ENCODE results near the gene NPAS3. TPM values are rescaled to one million over a fixed set of nuclear protein-coding genes. Genes with fewer than 3 reads are reported as not detected.

The NPAS3 gene
- total RNA-seq, 2 experiments from 2014 or later, result not detected

- Mint-ChIP-seq H3K4me3 (no peak overlapping the region), H3K27me3 (no peaks in the 10 kb centered on the region), H3K27ac (no peak overlapping the region), H3K36me3 (ENCODE audit: low read depth) (no peaks in the 10 kb centered on the region), H3K4me1 (ENCODE audit: low read depth) (no peaks in the 10 kb centered on the region), H3K9me3 (no peaks in the 10 kb centered on the region)
- POLR2A ChIA-PET, result no interaction called here
- peak; percentile 54 for TF ChIP-seq CTCF (IDR thresholded peaks at IDR 0.05)
- DNase-seq, result peak; percentile 40
- CTCF ChIA-PET, result interaction anchor here (0.7 to 3.8 kb wide), 12 partner anchors 9 to 477 kb away, joined by 3 to 23 read pairs (median 4); no protein-coding TSS in a partner anchor
- intact Hi-C loops (cut with micrococcal nuclease), result loop anchor here (5.0 to 10.0 kb wide), 2 partner anchors 248 to 476 kb away; no protein-coding TSS in a partner anchor
- ATAC-seq, result no peak
Measured at GRCh38 chr14:33848706-33849454, 910.2 kb downstream of the NPAS3 start.

GRCh38 chr14:33849455-33849801 is 910.7 kb downstream of the NPAS3 start:
- no peak overlapping the region for H3K27ac Mint-ChIP-seq
- intact Hi-C loops (cut with micrococcal nuclease), result loop anchor here (5.0 to 10.0 kb wide), 2 partner anchors 248 to 475 kb away; no protein-coding TSS in a partner anchor
- TF ChIP-seq CTCF (IDR thresholded peaks at IDR 0.05), result peak; percentile 27

GRCh38 chr14:33850826-33851225 is 912.1 kb downstream of the NPAS3 start:
- Mint-ChIP-seq H3K36me3 (ENCODE audit: low read depth) (no peaks in the 10 kb centered on the region), H3K4me3 (no peak overlapping the region), H3K27me3 (no peaks in the 10 kb centered on the region), H3K9me3 (no peaks in the 10 kb centered on the region), H3K27ac (no peak overlapping the region), H3K4me1 (ENCODE audit: low read depth) (no peaks in the 10 kb centered on the region)
- ChIA-PET CTCF (interaction anchor here (1.1 to 3.8 kb wide), 3 partner anchors 8 to 246 kb away, joined by 3 to 23 read pairs (median 3); no protein-coding TSS in a partner anchor), POLR2A (no interaction called here)
- intact Hi-C loops (cut with micrococcal nuclease), result no loop called here
- no peak for ATAC-seq
- no peak for DNase-seq
- no peak for TF ChIP-seq CTCF (IDR thresholded peaks at IDR 0.05)

More at GRCh38 chr14:33849455-33849801, 910.7 kb downstream of the NPAS3 start:
- no peaks in the 10 kb centered on the region for H3K9me3 Mint-ChIP-seq
- no peaks in the 10 kb centered on the region for H3K36me3 Mint-ChIP-seq (ENCODE audit: low read depth)
- no peak for DNase-seq
- H3K4me1 Mint-ChIP-seq (ENCODE audit: low read depth), result no peaks in the 10 kb centered on the region
- POLR2A ChIA-PET, result no interaction called here
- no peak overlapping the region for H3K4me3 Mint-ChIP-seq
- H3K27me3 Mint-ChIP-seq, result no peaks in the 10 kb centered on the region
- ATAC-seq, result no peak
- CTCF ChIA-PET, result interaction anchor here (1.1 to 3.8 kb wide), 8 partner anchors 11 to 474 kb away, joined by 3 to 23 read pairs (median 4); no protein-coding TSS in a partner anchor

- Mint-ChIP-seq H3K9me3 (no peaks in the 10 kb centered on the region), H3K27me3 (no peaks in the 10 kb centered on the region), H3K27ac (no peak overlapping the region), H3K4me3 (no peak overlapping the region), H3K4me1 (ENCODE audit: low read depth) (no peaks in the 10 kb centered on the region), H3K36me3 (ENCODE audit: low read depth) (no peaks in the 10 kb centered on the region)
- DNase-seq, result no peak
- intact Hi-C loops (cut with micrococcal nuclease), result no loop called here
- no peak for ATAC-seq
- CTCF ChIA-PET, result interaction anchor here (1.1 to 1.6 kb wide), 2 partner anchors 8 to 11 kb away, joined by 3 read pairs; no protein-coding TSS in a partner anchor
- TF ChIP-seq CTCF (IDR thresholded peaks at IDR 0.05), result no peak
- POLR2A ChIA-PET, result no interaction called here
Measured at GRCh38 chr14:33851366-33851765, 912.7 kb downstream of the NPAS3 start.

GRCh38 chr14:33851931-33852330 is 913.3 kb downstream of the NPAS3 start:
- Mint-ChIP-seq H3K4me1 (ENCODE audit: low read depth) (no peaks in the 10 kb centered on the region), H3K9me3 (no peaks in the 10 kb centered on the region), H3K36me3 (ENCODE audit: low read depth) (no peaks in the 10 kb centered on the region), H3K4me3 (no peak overlapping the region), H3K27ac (no peak overlapping the region), H3K27me3 (no peaks in the 10 kb centered on the region)
- POLR2A ChIA-PET, result no interaction called here
- CTCF ChIA-PET, result interaction anchor here (0.6 to 1.0 kb wide), 2 partner anchors 12 to 158 kb away, joined by 3 read pairs; no protein-coding TSS in a partner anchor
- TF ChIP-seq CTCF (IDR thresholded peaks at IDR 0.05), result no peak
- DNase-seq (no peak), ATAC-seq (no peak)
- intact Hi-C loops (cut with micrococcal nuclease), result no loop called here

All from activated CD8-positive, alpha-beta T cell treated with anti-CD3 and anti-CD28 coated beads for 36 hours (primary cell).